22Rv1 (cell line): ENCODE data around the gene SLC6A1.

Experiments
- H3K27ac ChIP-seq: fragments of 450-650 bp; 2 replicates; pipeline ENCODE4 v1.5.1; 2017
- ZFX ChIP-seq: fragments of 450-650 bp; IDR thresholded peaks from 2 replicates; pipeline ENCODE4 v1.6.1; 2017; ENCODE audit warnings: antibody characterized with exemption, borderline replicate concordance
- TF ChIP-seq, protein P1 (sequence below): fragments of 450-650 bp; IDR thresholded peaks from 2 replicates; pipeline ENCODE4 v1.5.1; 2017; ENCODE audit warnings: mild to moderate bottlenecking

Gene SLC6A1

DNA sequence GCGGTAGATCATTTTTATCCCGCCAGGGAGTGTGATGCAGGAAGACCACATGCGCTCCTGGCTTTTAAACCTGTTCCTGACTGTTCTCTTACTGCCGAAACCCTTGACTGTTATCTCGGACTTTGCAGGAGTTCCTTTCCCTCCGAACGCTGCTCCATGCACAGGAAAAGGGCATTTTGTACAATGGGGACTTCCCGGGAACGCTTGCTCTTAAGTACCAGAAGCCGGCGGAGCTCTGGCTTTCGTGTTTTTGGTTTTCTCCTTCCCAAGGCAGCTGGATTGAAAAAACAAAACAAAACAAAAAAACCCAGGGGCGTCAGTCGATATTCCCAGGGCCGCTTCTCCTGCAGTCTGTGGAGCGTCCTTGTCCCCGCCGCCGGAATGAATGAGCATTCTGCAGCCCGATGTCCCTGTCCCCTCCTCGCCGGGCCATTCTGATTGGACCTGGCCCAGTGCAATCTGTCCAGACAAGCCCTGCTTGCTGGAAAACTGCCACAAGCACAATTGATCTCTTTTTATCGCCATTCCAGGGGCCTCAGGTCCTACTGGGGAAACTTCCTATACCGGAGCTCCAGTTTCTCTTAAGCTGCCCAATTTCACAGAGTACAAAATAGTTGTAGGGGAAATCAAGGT is 44.8 kb downstream of the SLC6A1 start:
- TF ChIP-seq ZFX, result no peak
- TF ChIP-seq, protein P1, sequence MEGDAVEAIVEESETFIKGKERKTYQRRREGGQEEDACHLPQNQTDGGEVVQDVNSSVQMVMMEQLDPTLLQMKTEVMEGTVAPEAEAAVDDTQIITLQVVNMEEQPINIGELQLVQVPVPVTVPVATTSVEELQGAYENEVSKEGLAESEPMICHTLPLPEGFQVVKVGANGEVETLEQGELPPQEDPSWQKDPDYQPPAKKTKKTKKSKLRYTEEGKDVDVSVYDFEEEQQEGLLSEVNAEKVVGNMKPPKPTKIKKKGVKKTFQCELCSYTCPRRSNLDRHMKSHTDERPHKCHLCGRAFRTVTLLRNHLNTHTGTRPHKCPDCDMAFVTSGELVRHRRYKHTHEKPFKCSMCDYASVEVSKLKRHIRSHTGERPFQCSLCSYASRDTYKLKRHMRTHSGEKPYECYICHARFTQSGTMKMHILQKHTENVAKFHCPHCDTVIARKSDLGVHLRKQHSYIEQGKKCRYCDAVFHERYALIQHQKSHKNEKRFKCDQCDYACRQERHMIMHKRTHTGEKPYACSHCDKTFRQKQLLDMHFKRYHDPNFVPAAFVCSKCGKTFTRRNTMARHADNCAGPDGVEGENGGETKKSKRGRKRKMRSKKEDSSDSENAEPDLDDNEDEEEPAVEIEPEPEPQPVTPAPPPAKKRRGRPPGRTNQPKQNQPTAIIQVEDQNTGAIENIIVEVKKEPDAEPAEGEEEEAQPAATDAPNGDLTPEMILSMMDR, result no peak
- no peak overlapping the region for H3K27ac ChIP-seq

GRCh38 chr3:11037976-11038375 is 45.4 kb downstream of the SLC6A1 start:
- H3K27ac ChIP-seq, result no peak overlapping the region
- no peak for TF ChIP-seq ZFX
- TF ChIP-seq, protein P1, result no peak

- H3K27ac ChIP-seq, result no peak overlapping the region
- no peak for TF ChIP-seq ZFX
- TF ChIP-seq, protein P1, result no peak
These were observed 53.0 kb downstream of the SLC6A1 start for GRCh38 chr3:11045536-11045935.

- H3K27ac ChIP-seq, result no peak overlapping the region
- TF ChIP-seq ZFX, result no peak
- TF ChIP-seq, protein P1, result no peak
These were observed 55.0 kb downstream of the SLC6A1 start for GRCh38 chr3:11047500-11047899.

GRCh38 chr3:11050666-11051323 is 58.2 kb downstream of the SLC6A1 start:
- TF ChIP-seq, protein P1, result no peak
- TF ChIP-seq ZFX, result no peak
- H3K27ac ChIP-seq, result no peak overlapping the region

GRCh38 chr3:11053926-11054503 is 61.5 kb downstream of the SLC6A1 start:
- no peak overlapping the region for H3K27ac ChIP-seq
- no peak for TF ChIP-seq ZFX

DNA sequence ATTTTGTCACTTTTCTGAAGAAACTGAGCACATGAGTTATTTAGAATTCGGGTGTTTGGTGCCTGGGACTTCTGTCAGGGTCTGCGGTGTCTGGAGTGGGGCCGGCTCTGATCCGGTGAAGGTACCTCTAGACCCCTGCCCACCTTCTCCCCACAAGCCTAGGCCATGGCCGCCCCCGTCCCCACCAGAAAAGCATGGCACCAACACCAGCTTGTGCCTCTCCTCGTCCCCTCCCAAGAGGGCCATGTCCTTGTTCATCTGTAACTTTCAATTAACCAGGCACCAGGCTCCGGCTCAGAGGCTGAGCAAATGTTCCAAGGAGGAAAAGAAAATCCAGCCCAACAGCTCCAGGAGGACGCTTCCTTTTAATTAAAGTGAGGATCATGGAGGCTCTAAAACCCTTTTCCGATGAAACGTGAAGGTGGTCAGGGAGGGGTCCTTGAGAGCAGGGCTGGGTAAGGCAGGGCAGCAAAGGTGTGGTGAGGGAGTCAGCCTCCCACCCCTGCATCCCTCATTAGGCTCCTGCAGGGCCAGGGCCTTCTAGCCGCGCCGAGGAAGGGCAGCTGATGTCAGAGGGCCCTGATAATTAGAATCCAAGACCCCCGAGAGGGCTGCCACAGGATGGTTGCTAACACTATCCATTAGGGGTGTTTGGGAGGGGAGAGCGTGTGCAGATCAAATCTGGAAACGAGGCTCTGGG is 62.3 kb downstream of the SLC6A1 start:
- TF ChIP-seq ZFX, result no peak
- TF ChIP-seq, protein P1, result no peak
- no peak overlapping the region for H3K27ac ChIP-seq
